Epithelial cell of esophagus (primary cell): ENCODE results near the gene HSPA4.
"Not testable (repeated sequence)": the region's sequence is repeated elsewhere in the genome, so short reads cannot be mapped to it uniquely, and the experiment has no call there.

Source experiments
- DNase-seq: peaks from one replicate; pipeline ENCODE4 v3.0.0; 2010; ENCODE audit warnings: low read depth
- H3K4me3 ChIP-seq: 2 replicates; pipeline ENCODE4 v1.5.1; 2011; ENCODE audit warnings: mild to moderate bottlenecking, low read length, control low read depth
- CTCF ChIP-seq: IDR thresholded peaks from 2 replicates; pipeline ENCODE4 v1.5.1; 2011; ENCODE audit warnings: low read depth, mild to moderate bottlenecking, low read length, control low read depth, inconsistent platforms; ENCODE audit not compliant: insufficient read depth; ENCODE audit errors: missing control alignments

Gene HSPA4

GRCh38 chr5:133041157-133041784 is 10.5 kb upstream of the HSPA4 start:
- no peak overlapping the region for H3K4me3 ChIP-seq
- peak; percentile 87 for DNase-seq
- TF ChIP-seq CTCF, result no peak

- peak; percentile 73 for DNase-seq
- H3K4me3 ChIP-seq, result no peak overlapping the region
- TF ChIP-seq CTCF, result peak; percentile 32
Measured at GRCh38 chr5:133041910-133042309, 9.9 kb upstream of the HSPA4 start.

DNA sequence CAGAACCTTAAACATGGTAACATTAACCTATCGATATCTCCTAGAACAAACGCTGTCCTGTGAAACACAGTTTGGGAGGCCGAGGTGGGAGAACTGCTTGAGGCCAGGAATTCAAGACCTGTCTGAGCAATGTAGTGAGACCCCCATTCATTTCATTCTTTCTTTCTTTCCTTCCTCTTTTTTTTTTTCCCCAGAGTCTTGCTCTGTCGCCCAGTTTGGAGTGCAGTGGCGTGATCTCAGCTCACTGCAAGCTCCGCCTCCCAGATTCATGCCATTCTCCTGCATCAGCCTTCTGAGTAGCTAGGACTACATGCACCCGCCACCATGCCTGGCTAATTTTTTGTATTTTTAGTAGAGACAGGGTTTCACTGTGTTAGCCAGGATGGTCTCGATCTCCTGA is 5.3 kb upstream of the HSPA4 start:
- not testable (repeated sequence) for DNase-seq, H3K4me3 ChIP-seq

GRCh38 chr5:133047404-133047803 is 4.4 kb upstream of the HSPA4 start:
- DNase-seq, result no peak
- H3K4me3 ChIP-seq, result no peak overlapping the region
- no peak for TF ChIP-seq CTCF

- DNase-seq, result no peak
- H3K4me3 ChIP-seq, result no peak overlapping the region
- no peak for TF ChIP-seq CTCF
Measured at GRCh38 chr5:133048993-133049725, 2.7 kb upstream of the HSPA4 start.

DNA sequence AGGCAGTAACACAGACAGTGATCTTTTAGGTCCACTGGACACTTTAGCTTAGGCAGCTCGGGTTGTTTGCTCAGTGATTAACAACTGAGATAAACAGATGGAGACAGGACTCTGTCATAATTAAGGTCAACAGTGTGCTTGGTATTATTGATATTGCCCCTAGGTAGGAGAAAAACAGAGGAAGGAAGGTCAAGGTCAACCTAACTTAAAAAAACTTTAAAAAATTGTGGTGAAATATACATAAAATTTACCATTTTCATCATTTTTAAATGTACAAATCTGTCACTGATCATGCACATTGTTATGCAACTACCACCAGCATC is 2.1 kb upstream of the HSPA4 start:
- DNase-seq, result no peak
- no peak overlapping the region for H3K4me3 ChIP-seq
- no peak for TF ChIP-seq CTCF

GRCh38 chr5:133050521-133050920 is 1.3 kb upstream of the HSPA4 start:
- TF ChIP-seq CTCF, result no peak
- peak overlapping the region; percentile 96 for H3K4me3 ChIP-seq
- peak; percentile 13 for DNase-seq
